ENCODE measurements around the gene ARHGAP26. TPM values are rescaled to one million over a fixed set of nuclear protein-coding genes. Genes with fewer than 3 reads are reported as not detected.
A peak's percentile ranks its signal among the peaks of the same experiment; 100 is the strongest.

Gene ARHGAP26
- total RNA-seq, 1 donor from 2014 or later: 35.4 TPM

GRCh38 chr5:142777099-142777498, 6.9 kb downstream of the ARHGAP26 start:
- TF ChIP-seq CTCF (IDR thresholded peaks at IDR 0.05): no peak
- no peaks in the 10 kb centered on the region for H3K9me3 ChIP-seq
- no peak overlapping the region for H3K27ac ChIP-seq
- intact Hi-C loops (cut with DNase I): loop anchor here (10.0 kb wide), 1 partner anchor 88 kb away; no protein-coding TSS in a partner anchor
- ATAC-seq: peak; percentile 80
- DNase-seq: no peak
- H3K4me3 ChIP-seq: no peak overlapping the region
- H3K36me3 ChIP-seq: no peaks in the 10 kb centered on the region
- H3K27me3 ChIP-seq: no peaks in the 10 kb centered on the region
- H3K4me1 ChIP-seq: peaks cover 32% of the 10 kb centered on the region

GRCh38 chr5:142777850-142778249, 7.7 kb downstream of the ARHGAP26 start:
- DNase-seq: no peak
- Histone ChIP-seq H3K4me1 (peaks cover 24% of the 10 kb centered on the region), H3K36me3 (no peaks in the 10 kb centered on the region), H3K27ac (no peak overlapping the region), H3K27me3 (no peaks in the 10 kb centered on the region), H3K4me3 (no peak overlapping the region), H3K9me3 (no peaks in the 10 kb centered on the region)
- peak; percentile 17 for ATAC-seq
- intact Hi-C loops (cut with DNase I): loop anchor here (10.0 kb wide), 1 partner anchor 87 kb away; no protein-coding TSS in a partner anchor
- TF ChIP-seq CTCF (IDR thresholded peaks at IDR 0.05): no peak

- Histone ChIP-seq H3K9me3 (no peaks in the 10 kb centered on the region), H3K36me3 (no peaks in the 10 kb centered on the region), H3K4me3 (no peak overlapping the region), H3K27ac (no peak overlapping the region), H3K4me1 (peaks cover 28% of the 10 kb centered on the region), H3K27me3 (no peaks in the 10 kb centered on the region)
- TF ChIP-seq CTCF (IDR thresholded peaks at IDR 0.05): no peak
- intact Hi-C loops (cut with DNase I): loop anchor here (10.0 kb wide), 1 partner anchor 85 kb away; no protein-coding TSS in a partner anchor
- DNase-seq (no peak), ATAC-seq (no peak)
These were observed 9.1 kb downstream of the ARHGAP26 start for GRCh38 chr5:142779163-142779840.

GRCh38 chr5:142780871-142781270, 10.7 kb downstream of the ARHGAP26 start:
- Histone ChIP-seq H3K36me3 (no peaks in the 10 kb centered on the region), H3K27me3 (no peaks in the 10 kb centered on the region), H3K4me1 (peaks cover 29% of the 10 kb centered on the region), H3K4me3 (no peak overlapping the region), H3K27ac (no peak overlapping the region), H3K9me3 (no peaks in the 10 kb centered on the region)
- intact Hi-C loops (cut with DNase I): no loop called here
- ATAC-seq (no peak), DNase-seq (no peak)
- no peak for TF ChIP-seq CTCF (IDR thresholded peaks at IDR 0.05)

- H3K9me3 ChIP-seq: no peaks in the 10 kb centered on the region
- H3K4me3 ChIP-seq: no peak overlapping the region
- no peak for ATAC-seq
- no peaks in the 10 kb centered on the region for H3K36me3 ChIP-seq
- no peak overlapping the region for H3K27ac ChIP-seq
- intact Hi-C loops (cut with DNase I): no loop called here
- no peaks in the 10 kb centered on the region for H3K27me3 ChIP-seq
- peaks cover 29% of the 10 kb centered on the region for H3K4me1 ChIP-seq
- no peak for TF ChIP-seq CTCF (IDR thresholded peaks at IDR 0.05)
- DNase-seq: no peak
These were observed 12.9 kb downstream of the ARHGAP26 start for GRCh38 chr5:142782976-142783530.
